Astrocyte (in vitro differentiated cells and primary cell): ENCODE data around the gene CDC37L1. TPM values are rescaled to one million over a fixed set of nuclear protein-coding genes. Genes with fewer than 3 reads are reported as not detected.

Source experiments
- DNase-seq: peaks from one replicate; pipeline ENCODE4 v3.0.0-alpha.2; 2010; ENCODE audit warnings: low read depth
- FAIRE-seq: peaks from 2 replicates; lab custom pipeline; 2011; peaks lifted over from hg19 to GRCh38; lab: Jason Lieb, UNC
- H2AFZ ChIP-seq: 2 replicates; pipeline ENCODE4 v1.6.0; 2012; ENCODE audit warnings: low read depth, low read length, inconsistent platforms
- H3K27ac ChIP-seq: 2 replicates; pipeline ENCODE4 v1.5.1; 2011; ENCODE audit warnings: low read depth, low read length, inconsistent platforms
- H3K27me3 ChIP-seq: 2 replicates; pipeline ENCODE4 v1.6.0; 2011; ENCODE audit warnings: low read length, inconsistent platforms; ENCODE audit not compliant: insufficient read depth
- H3K36me3 ChIP-seq: 2 replicates; pipeline ENCODE4 v1.5.1; 2011; ENCODE audit warnings: low read length, inconsistent platforms; ENCODE audit not compliant: insufficient read depth
- H3K4me1 ChIP-seq: 2 replicates; pipeline ENCODE4 v1.5.1; 2011; ENCODE audit warnings: low read length, inconsistent platforms; ENCODE audit not compliant: insufficient read depth
- H3K4me2 ChIP-seq: 2 replicates; pipeline ENCODE4 v1.6.0; 2012; ENCODE audit warnings: low read length, inconsistent platforms
- H3K4me3 ChIP-seq: 2 replicates; pipeline ENCODE4 v1.5.1; 2011; ENCODE audit warnings: low read depth, mild to moderate bottlenecking, low read length, inconsistent platforms; ENCODE audit not compliant: insufficient read depth
- H3K79me2 ChIP-seq: 2 replicates; pipeline ENCODE4 v1.6.0; 2012; ENCODE audit warnings: mild to moderate bottlenecking, low read length, inconsistent platforms; ENCODE audit not compliant: insufficient read depth
- H3K9ac ChIP-seq: 2 replicates; pipeline ENCODE4 v1.6.0; 2012; ENCODE audit warnings: mild to moderate bottlenecking, low read length, inconsistent platforms
- H3K9me3 ChIP-seq: 2 replicates; pipeline ENCODE4 v1.5.1; 2012; ENCODE audit warnings: low read depth, mild to moderate bottlenecking, low read length, inconsistent platforms; ENCODE audit not compliant: insufficient read depth
- H4K20me1 ChIP-seq: 2 replicates; pipeline ENCODE4 v1.6.0; 2012; ENCODE audit warnings: low read length, inconsistent platforms; ENCODE audit not compliant: insufficient read depth
- H3K27ac Mint-ChIP-seq: one replicate; pipeline ENCODE4 v1.8.0; 2021; ENCODE audit warnings: mild to moderate bottlenecking, mixed read lengths; ENCODE audit not compliant: unreplicated experiment
- H3K27me3 Mint-ChIP-seq: one replicate; pipeline ENCODE4 v1.8.0; 2021; ENCODE audit warnings: low read depth, mixed read lengths; ENCODE audit not compliant: unreplicated experiment
- H3K36me3 Mint-ChIP-seq: one replicate; pipeline ENCODE4 v1.8.0; 2021; ENCODE audit warnings: low read depth, mixed read lengths; ENCODE audit not compliant: unreplicated experiment
- H3K4me1 Mint-ChIP-seq: one replicate; pipeline ENCODE4 v1.8.0; 2021; ENCODE audit warnings: low read depth, mixed read lengths; ENCODE audit not compliant: unreplicated experiment
- H3K4me3 Mint-ChIP-seq: one replicate; pipeline ENCODE4 v1.8.0; 2021; ENCODE audit warnings: mild to moderate bottlenecking, moderate library complexity, mixed read lengths; ENCODE audit not compliant: unreplicated experiment
- H3K9me3 Mint-ChIP-seq: one replicate; pipeline ENCODE4 v1.8.0; 2021; ENCODE audit warnings: mild to moderate bottlenecking, mixed read lengths; ENCODE audit not compliant: unreplicated experiment
- EZH2 ChIP-seq: IDR thresholded peaks from 2 replicates; pipeline ENCODE4 v1.6.1; 2012; ENCODE audit warnings: mild to moderate bottlenecking, low read length, inconsistent platforms; ENCODE audit not compliant: insufficient read depth
- total RNA-seq: library from RNA; stranded (reverse); gene quantifications from 2 replicates; pipeline ENCODE4 v1.2.1, GENCODE V29; 2021
- TF ChIP-seq, protein P1 (sequence below): IDR thresholded peaks from 2 replicates; pipeline ENCODE4 v1.5.1; 2011; ENCODE audit warnings: low read depth, mild to moderate bottlenecking, inconsistent platforms, low read length, moderate library complexity; ENCODE audit not compliant: insufficient read depth

Gene CDC37L1
- total RNA-seq, 1 donor from 2014 or later = 16.1 TPM

DNA sequence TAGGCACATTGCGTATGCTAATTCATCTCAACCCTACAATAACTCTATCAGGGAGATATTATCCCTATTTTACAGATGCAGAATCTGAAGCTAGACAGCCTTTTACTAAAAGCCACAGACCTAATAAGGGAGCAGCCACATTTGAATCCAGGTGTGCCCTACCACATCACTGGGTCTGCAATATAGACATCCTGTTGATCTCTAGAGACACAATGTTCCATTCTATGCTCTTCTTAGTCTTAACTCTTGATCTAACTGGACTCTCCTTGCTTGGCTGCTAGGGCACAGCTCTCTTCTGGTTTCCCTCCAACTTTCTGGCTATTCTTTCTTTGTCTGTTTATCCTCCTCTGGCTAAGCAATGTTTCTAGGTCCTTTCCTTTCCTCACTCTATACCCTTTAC lies 11.7 kb upstream of the CDC37L1 start:
- Histone ChIP-seq H3K4me2 (no peak overlapping the region), H3K4me1 (peaks cover 18% of the 10 kb centered on the region), H2AFZ (no peak overlapping the region), H3K9ac (no peak overlapping the region), H4K20me1 (no peaks in the 10 kb centered on the region), H3K9me3 (no peaks in the 10 kb centered on the region), H3K27me3 (no peaks in the 10 kb centered on the region), H3K27ac (no peak overlapping the region), H3K79me2 (peaks cover 7% of the 10 kb centered on the region), H3K4me3 (no peak overlapping the region), H3K36me3 (no peaks in the 10 kb centered on the region)
- H3K4me1 Mint-ChIP-seq = peaks cover 22% of the 10 kb centered on the region
- DNase-seq (no peak), FAIRE-seq (no peak)
- TF ChIP-seq, protein P1, sequence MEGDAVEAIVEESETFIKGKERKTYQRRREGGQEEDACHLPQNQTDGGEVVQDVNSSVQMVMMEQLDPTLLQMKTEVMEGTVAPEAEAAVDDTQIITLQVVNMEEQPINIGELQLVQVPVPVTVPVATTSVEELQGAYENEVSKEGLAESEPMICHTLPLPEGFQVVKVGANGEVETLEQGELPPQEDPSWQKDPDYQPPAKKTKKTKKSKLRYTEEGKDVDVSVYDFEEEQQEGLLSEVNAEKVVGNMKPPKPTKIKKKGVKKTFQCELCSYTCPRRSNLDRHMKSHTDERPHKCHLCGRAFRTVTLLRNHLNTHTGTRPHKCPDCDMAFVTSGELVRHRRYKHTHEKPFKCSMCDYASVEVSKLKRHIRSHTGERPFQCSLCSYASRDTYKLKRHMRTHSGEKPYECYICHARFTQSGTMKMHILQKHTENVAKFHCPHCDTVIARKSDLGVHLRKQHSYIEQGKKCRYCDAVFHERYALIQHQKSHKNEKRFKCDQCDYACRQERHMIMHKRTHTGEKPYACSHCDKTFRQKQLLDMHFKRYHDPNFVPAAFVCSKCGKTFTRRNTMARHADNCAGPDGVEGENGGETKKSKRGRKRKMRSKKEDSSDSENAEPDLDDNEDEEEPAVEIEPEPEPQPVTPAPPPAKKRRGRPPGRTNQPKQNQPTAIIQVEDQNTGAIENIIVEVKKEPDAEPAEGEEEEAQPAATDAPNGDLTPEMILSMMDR = no peak
- no peak for TF ChIP-seq EZH2
- H3K27me3 Mint-ChIP-seq = no peaks in the 10 kb centered on the region
- peaks cover 2% of the 10 kb centered on the region for H3K36me3 Mint-ChIP-seq
- H3K4me3 Mint-ChIP-seq = no peak overlapping the region
- H3K9me3 Mint-ChIP-seq = no peaks in the 10 kb centered on the region
- H3K27ac Mint-ChIP-seq = no peak overlapping the region

DNA sequence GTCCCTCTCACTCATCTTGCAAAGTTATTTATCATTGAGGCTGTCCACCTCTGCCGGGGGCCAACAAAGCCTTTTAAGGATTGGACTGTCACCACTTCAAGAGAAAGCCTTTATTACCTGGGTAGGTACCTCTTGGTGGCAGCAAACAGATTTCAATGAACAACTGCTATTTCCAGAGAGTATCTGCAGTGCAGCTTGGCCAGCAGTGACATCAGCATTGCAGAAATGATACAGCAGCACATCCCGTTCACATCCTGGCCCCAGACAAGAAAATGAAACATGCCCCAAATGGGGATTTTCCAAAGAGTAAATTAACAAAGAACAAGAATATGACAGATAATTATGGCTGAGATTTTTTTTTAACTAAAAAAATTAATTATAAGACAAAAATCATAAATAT lies 10.8 kb upstream of the CDC37L1 start:
- no peak overlapping the region for H3K4me3 Mint-ChIP-seq
- no peak for FAIRE-seq

DNA sequence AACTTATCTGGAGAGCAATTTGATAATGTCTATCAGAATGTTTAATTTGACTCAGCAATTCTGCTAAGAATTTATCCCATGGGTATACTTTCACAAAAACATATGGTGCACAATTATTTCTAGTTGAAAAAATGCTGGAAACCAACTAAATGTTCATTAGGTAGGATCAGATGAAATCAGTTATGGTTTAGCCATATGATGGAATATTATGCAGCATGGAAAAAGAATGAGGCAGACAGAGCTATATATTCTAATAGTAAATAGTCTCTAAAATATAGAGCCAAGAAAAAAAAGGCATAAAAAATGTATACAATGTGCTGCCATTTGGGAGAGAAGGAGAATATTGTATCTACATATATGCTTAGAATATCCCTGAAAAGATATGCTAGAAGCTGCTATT lies 9.5 kb upstream of the CDC37L1 start:
- Histone ChIP-seq H3K36me3 (no peaks in the 10 kb centered on the region), H3K4me1 (peaks cover 6% of the 10 kb centered on the region), H3K9ac (no peak overlapping the region), H2AFZ (no peak overlapping the region), H4K20me1 (no peaks in the 10 kb centered on the region), H3K4me3 (no peak overlapping the region), H3K4me2 (no peak overlapping the region), H3K27ac (no peak overlapping the region), H3K27me3 (no peaks in the 10 kb centered on the region), H3K9me3 (no peaks in the 10 kb centered on the region), H3K79me2 (no peaks in the 10 kb centered on the region)
- no peak for FAIRE-seq
- Mint-ChIP-seq H3K36me3 (no peaks in the 10 kb centered on the region), H3K27me3 (no peaks in the 10 kb centered on the region), H3K27ac (no peak overlapping the region), H3K9me3 (no peaks in the 10 kb centered on the region), H3K4me1 (peaks cover 8% of the 10 kb centered on the region), H3K4me3 (no peak overlapping the region)
- TF ChIP-seq, protein P1 = no peak
- TF ChIP-seq EZH2 = no peak
- no peak for DNase-seq

More for the DNA sequence above, 10.8 kb upstream of the CDC37L1 start:
- Histone ChIP-seq H3K27me3 (no peaks in the 10 kb centered on the region), H3K36me3 (no peaks in the 10 kb centered on the region), H3K4me3 (no peak overlapping the region), H3K27ac (no peak overlapping the region), H3K9me3 (no peaks in the 10 kb centered on the region), H3K9ac (no peak overlapping the region), H2AFZ (no peak overlapping the region), H3K79me2 (no peaks in the 10 kb centered on the region), H3K4me2 (no peak overlapping the region), H3K4me1 (peaks cover 12% of the 10 kb centered on the region), H4K20me1 (no peaks in the 10 kb centered on the region)
- H3K27me3 Mint-ChIP-seq = no peaks in the 10 kb centered on the region
- H3K4me1 Mint-ChIP-seq = peaks cover 16% of the 10 kb centered on the region
- no peaks in the 10 kb centered on the region for H3K36me3 Mint-ChIP-seq
- no peak overlapping the region for H3K27ac Mint-ChIP-seq
- TF ChIP-seq, protein P1 = no peak
- no peak for TF ChIP-seq EZH2
- DNase-seq = no peak
- H3K9me3 Mint-ChIP-seq = no peaks in the 10 kb centered on the region
